ENCODE data around the gene RYR3.

The RYR3 gene

DNA sequence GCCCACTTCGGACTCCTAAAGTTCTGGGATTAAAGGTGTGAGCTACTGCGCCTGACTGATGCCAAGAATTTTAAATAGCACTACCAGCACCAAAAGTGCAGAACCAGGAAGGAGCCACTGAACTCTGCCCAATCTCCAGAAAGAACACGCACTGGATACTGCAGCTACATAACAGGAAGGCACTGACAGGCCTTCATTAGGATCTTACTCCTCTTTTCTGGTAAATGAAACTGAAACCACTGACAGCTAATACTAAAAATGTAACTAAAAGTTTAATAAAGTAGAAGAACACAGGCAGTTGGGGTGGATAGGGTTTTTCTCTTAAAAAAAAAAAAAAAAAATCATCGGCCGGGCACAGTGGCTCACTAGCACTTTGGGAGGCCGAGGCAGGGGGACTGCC lies 583.4 kb downstream of the RYR3 start:
- DNase-seq, result no peak

DNA sequence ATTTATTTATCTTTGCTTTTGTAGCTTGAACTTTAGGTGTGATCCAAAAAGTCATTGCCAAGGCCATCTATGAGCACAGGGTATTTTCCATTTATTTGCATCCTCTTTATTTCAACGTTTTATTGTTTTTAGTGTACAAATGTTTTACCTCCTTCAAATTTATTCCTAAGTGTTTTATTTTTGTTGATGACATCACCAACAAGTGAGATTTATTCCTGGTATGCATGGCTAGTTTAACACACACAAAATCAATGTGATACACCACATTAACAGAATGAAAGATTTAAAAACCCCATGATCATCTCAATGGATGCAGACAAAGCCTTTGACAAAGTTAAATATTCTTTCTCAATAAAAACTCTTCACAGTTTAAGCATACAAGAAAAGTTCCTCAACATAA lies 591.3 kb downstream of the RYR3 start:
- no peak for DNase-seq

- no peak for DNase-seq
Observed at GRCh38 chr15:33903661-33904060, 592.9 kb downstream of the RYR3 start.

- no peak for DNase-seq
Observed at GRCh38 chr15:33907326-33907725, 596.6 kb downstream of the RYR3 start.

DNA sequence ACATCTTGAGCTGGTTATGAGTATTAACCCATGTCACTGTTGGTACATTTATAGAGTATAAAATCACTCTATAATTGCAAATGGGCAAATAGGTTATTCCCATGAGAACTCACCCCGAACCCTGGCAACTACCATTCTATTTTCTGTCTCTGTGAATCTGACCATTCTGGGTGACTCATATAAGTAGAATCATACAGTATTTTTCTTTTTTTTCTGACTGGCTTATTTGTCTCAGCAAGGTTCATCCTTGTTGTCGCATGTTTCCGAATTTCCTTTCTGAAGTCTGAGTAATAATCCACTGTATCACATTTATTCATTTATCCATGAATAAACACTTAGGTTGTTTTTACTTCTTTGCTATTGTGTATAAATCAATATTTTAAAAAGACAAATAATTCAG lies 597.6 kb downstream of the RYR3 start:
- DNase-seq, result no peak

GRCh38 chr15:33910741-33911140 lies 600.0 kb downstream of the RYR3 start:
- no peak for DNase-seq

GRCh38 chr15:33912326-33912725 lies 601.6 kb downstream of the RYR3 start:
- no peak for DNase-seq

GRCh38 chr15:33913459-33913858 lies 602.7 kb downstream of the RYR3 start:
- no peak for DNase-seq
